ENCODE data around the gene PER3. TPM values are rescaled to one million over a fixed set of nuclear protein-coding genes. Genes with fewer than 3 reads are reported as not detected.

PER3 gene
- polyA plus RNA-seq, 1 donor from 2014 or later, result 0.84 TPM

- no peaks in the 10 kb centered on the region for H3K79me2 ChIP-seq (replicated peaks; ENCODE audit: insufficient read depth, low read length)
- H3K27me3 ChIP-seq (ENCODE audit: insufficient read depth, low read depth, low read length), result no peaks in the 10 kb centered on the region
- H3F3A ChIP-seq (ENCODE audit: insufficient read depth, low read length, poor library complexity, severe bottlenecking), result no peaks in the 10 kb centered on the region
- H3K4me3 ChIP-seq (ENCODE audit: low read length), result no peak overlapping the region
- H3K9me2 ChIP-seq (ENCODE audit: insufficient read depth, low read length), result no peaks in the 10 kb centered on the region
- no peak overlapping the region for H3K9ac ChIP-seq (ENCODE audit: low read length)
- no peaks in the 10 kb centered on the region for H4K20me1 ChIP-seq (ENCODE audit: insufficient read depth)
- no peak overlapping the region for H2AFZ ChIP-seq (ENCODE audit: low read depth, low read length)
- no peaks in the 10 kb centered on the region for H3K36me3 ChIP-seq (ENCODE audit: insufficient read depth, low read length)
- H3K27ac ChIP-seq (ENCODE audit: low read length), result no peak overlapping the region
- H3K9me3 ChIP-seq (ENCODE audit: low read length), result no peaks in the 10 kb centered on the region
- TF ChIP-seq CTCF (IDR thresholded peaks at IDR 0.05; ENCODE audit: poor library complexity, severe bottlenecking) (no peak), RAD21 (conservative IDR thresholded peaks at IDR 0.05) (no peak), POLR2AphosphoS5 (IDR thresholded peaks at IDR 0.05) (no peak), EP300 (conservative IDR thresholded peaks at IDR 0.05; ENCODE audit: poor library complexity, severe bottlenecking) (no peak), REST (IDR thresholded peaks at IDR 0.05; ENCODE audit: borderline replicate concordance) (no peak), MXI1 (conservative IDR thresholded peaks at IDR 0.05; ENCODE audit: poor library complexity, severe bottlenecking) (no peak), EZH2 (IDR thresholded peaks at IDR 0.05; ENCODE audit: borderline replicate concordance, insufficient read depth, low read length, poor library complexity, severe bottlenecking) (no peak), SMC3 (conservative IDR thresholded peaks at IDR 0.05; ENCODE audit: poor library complexity) (no peak), TAF1 (IDR thresholded peaks at IDR 0.05; ENCODE audit: low read depth) (no peak)
- no peak overlapping the region for H3K4me2 ChIP-seq (ENCODE audit: low read length)
These were observed 1.0 kb downstream of the PER3 start for GRCh38 chr1:7785108-7785507.

- Histone ChIP-seq H3K27me3 (ENCODE audit: insufficient read depth, low read depth, low read length) (no peaks in the 10 kb centered on the region), H2AFZ (ENCODE audit: low read depth, low read length) (no peak overlapping the region), H3K9ac (ENCODE audit: low read length) (no peak overlapping the region), H4K20me1 (ENCODE audit: insufficient read depth) (no peaks in the 10 kb centered on the region), H3K4me3 (ENCODE audit: low read length) (no peak overlapping the region), H3K4me2 (ENCODE audit: low read length) (no peak overlapping the region), H3K79me2 (replicated peaks; ENCODE audit: insufficient read depth, low read length) (no peaks in the 10 kb centered on the region), H3K27ac (ENCODE audit: low read length) (no peak overlapping the region), H3K9me2 (ENCODE audit: insufficient read depth, low read length) (no peaks in the 10 kb centered on the region), H3K9me3 (ENCODE audit: low read length) (peaks cover 3% of the 10 kb centered on the region), H3F3A (ENCODE audit: insufficient read depth, low read length, poor library complexity, severe bottlenecking) (no peaks in the 10 kb centered on the region), H3K36me3 (ENCODE audit: insufficient read depth, low read length) (no peaks in the 10 kb centered on the region)
- no peak for TF ChIP-seq SMC3 (conservative IDR thresholded peaks at IDR 0.05; ENCODE audit: poor library complexity)
- TF ChIP-seq REST (IDR thresholded peaks at IDR 0.05; ENCODE audit: borderline replicate concordance), result no peak
- no peak for TF ChIP-seq EP300 (conservative IDR thresholded peaks at IDR 0.05; ENCODE audit: poor library complexity, severe bottlenecking)
- no peak for TF ChIP-seq CTCF (IDR thresholded peaks at IDR 0.05; ENCODE audit: poor library complexity, severe bottlenecking)
- TF ChIP-seq MXI1 (conservative IDR thresholded peaks at IDR 0.05; ENCODE audit: poor library complexity, severe bottlenecking), result no peak
- TF ChIP-seq RAD21 (conservative IDR thresholded peaks at IDR 0.05), result no peak
- TF ChIP-seq POLR2AphosphoS5 (IDR thresholded peaks at IDR 0.05), result no peak
- no peak for TF ChIP-seq EZH2 (IDR thresholded peaks at IDR 0.05; ENCODE audit: borderline replicate concordance, insufficient read depth, low read length, poor library complexity, severe bottlenecking)
- no peak for TF ChIP-seq TAF1 (IDR thresholded peaks at IDR 0.05; ENCODE audit: low read depth)
These were observed 2.7 kb downstream of the PER3 start for GRCh38 chr1:7786795-7787194.

Data from neural cell (in vitro differentiated cells).